GF-D8 (cell line): ENCODE measurements around the gene NKX3-2.

Experiments
- DNase-seq: peaks from one replicate; lab custom pipeline; 2025; lab: John Stamatoyannopoulos, UW

Gene NKX3-2

DNA sequence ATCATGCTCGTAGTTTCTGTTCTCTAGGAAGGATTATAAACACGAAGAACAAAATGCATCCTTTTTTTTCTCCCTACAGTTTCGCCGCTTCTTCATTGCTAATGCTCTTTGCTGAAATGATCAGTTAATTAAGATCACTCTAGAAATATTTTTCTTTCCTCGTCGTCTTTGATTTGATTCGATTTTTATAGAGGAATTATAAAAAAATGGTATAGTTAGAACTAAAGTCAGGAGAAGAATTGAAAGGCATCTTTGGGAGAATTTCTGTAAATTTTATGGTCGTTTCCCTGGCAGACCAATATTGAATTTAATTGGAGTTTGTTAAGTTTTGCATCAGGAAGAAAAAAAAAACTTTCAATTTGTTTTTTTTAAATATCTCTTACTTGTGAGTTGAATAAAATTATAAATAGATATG is 1.1 kb upstream of the NKX3-2 start:
- no peak for DNase-seq

DNA sequence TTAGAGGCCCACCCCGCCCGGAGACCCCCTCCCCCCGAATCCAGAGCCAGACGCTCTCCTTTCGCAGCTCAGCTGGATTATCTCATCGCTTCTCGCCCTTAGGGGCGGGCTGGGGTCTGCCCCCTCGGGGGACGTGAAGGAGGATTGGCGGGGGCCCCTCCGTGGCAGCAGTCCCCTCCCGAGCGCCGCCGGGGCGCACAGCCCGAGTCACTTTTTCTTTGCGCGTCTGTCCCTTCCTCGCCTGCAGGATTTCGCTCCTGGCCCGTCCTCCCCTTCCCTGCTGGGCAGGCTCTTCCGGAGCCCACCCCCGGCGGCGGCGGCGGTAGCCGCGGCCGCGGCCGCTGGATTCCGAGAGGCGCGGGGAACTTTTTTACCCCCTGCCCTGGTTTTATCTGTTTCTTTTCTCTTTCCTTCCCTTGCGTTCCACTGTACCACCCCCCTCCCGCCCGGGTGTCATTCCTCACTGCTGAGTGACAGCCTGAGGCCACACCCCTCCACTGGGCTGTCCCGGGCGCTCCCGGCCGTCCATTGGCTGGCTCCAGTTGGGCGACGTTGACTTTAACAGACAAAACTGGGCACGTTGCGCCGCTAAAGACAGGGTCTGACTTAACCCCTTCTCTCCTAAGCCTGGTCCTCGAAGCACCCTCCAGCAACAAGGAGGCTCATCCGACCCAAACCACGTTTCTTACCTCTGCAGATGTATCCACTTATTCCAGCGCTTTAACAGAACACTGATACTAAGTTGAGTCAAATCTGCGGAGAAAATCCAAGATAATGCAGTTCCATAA is 492 bp upstream of the NKX3-2 start:
- DNase-seq: peak; percentile 74

DNA sequence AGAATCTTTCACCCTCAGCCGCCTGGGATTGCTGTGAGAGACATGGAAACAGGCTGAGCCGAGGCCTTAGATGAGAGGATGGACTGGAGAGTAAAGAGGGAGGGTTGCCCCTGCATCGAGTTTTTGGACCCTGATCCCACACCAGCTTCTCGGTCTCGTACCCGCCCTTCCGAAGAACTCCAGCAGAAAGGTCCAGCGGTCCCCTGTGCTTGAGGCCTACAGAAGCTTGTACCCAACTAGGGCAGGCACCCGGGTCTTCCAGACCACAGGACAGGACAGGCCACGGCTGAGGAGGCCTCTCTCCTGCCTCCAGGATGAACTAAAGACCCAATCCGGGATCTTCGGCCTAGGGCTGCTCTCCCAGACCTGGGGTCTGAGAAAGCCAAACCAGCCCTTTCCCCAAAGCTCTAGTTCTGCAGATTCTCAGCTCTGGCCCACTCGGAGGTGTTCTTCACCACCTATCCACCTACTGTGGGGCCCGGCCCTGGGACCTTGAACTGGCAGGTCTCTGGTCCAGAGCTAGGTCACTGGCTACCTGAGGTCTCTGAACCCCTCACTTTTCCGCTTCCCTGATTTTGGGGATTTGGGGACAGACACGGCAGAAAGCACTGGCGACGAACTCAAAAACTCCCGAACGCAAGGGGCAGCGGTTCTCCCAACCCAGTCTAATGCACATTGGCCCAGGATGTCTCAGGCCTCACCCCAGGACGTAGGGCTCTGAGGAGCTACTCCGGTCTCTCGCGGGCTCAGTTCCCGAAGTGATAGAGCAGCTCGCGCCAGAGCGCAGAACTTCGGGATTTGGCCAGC is 1.1 kb downstream of the NKX3-2 start:
- no peak for DNase-seq

GRCh38 chr4:13542577-13543031 is 1.7 kb downstream of the NKX3-2 start:
- DNase-seq: no peak

DNA sequence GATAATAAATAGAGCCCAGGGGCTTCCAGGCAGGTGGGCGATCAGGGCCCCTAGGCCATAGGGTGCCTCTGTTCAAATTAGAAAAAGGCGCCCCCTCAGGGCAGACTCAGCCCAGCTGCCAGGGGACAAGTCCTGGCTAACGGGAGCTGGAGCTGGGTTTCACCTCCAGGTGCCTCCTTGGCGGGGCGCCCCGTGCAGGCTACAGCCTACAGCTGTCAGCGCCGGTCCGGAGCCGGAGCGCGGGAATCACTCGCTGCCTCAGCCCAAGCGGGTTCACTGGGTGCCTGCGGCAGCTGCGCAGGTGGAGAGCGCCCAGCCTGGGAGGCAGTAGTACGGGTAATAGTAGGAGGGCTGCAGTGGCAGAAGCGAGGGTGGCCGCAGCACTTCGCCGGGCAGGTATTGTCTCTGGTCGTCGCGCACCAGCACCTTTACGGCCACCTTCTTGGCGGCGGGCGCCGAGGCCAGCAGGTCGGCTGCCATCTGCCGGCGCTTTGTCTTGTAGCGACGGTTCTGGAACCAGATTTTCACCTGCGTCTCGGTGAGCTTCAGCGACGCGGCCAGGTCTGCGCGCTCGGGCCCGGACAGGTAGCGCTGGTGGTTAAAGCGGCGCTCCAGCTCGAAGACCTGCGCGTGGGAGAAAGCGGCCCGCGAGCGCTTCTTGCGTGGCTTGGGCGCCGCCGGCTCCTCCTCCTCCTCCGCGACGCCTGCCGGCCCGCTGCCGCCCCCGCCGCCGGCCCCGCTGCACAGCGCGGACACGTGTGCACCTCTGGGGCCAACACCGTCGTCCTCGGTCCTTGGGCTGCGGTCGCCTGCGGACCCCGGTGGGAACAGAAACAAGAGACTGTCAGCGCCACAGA is 2.4 kb downstream of the NKX3-2 start:
- no peak for DNase-seq

GRCh38 chr4:13541176-13541604 is 3.1 kb downstream of the NKX3-2 start:
- DNase-seq: no peak

GRCh38 chr4:13540446-13541175 is 3.7 kb downstream of the NKX3-2 start:
- DNase-seq: no peak

DNA sequence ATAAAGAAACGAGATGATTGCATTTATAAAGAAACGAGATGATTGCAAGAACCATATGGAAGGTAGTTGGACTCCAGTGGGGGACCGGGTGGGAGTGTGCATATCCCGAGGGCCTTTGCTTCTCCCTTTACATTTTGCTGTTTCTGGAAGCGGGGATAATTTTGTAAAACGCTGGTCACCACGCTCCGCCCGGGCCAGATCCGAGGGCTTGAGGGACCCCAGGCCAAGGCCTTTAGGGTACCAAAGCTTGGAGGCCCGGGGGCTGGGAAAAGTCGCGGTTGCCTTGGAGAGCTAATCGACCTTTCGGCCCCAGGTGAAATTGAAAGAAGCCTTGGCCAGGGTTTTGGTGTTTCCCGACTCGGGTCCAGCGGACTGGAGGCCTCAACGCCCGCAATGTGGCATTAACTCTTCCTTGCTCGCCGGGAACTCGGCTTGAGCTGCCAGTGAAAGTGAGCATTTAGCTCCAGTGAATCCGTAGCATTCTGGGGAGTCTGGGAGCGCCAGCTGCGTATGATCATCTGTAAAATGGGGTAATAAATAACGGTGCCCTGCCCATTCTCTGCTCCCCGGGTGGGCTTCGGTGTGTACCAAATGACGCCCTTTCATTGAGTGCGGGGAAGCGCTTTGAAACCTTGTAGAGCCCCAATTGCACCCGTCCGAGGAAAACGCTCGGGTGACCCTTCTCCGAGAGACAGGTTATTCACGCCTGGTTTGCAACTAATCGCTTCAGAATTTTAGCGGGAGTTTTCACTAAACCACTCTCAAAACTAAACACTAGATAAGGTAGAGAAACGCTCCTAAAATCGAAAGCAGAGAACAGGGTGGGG is 4.5 kb downstream of the NKX3-2 start:
- DNase-seq: no peak

- DNase-seq: no peak
Observed at GRCh38 chr4:13539047-13539618, 5.2 kb downstream of the NKX3-2 start.

DNA sequence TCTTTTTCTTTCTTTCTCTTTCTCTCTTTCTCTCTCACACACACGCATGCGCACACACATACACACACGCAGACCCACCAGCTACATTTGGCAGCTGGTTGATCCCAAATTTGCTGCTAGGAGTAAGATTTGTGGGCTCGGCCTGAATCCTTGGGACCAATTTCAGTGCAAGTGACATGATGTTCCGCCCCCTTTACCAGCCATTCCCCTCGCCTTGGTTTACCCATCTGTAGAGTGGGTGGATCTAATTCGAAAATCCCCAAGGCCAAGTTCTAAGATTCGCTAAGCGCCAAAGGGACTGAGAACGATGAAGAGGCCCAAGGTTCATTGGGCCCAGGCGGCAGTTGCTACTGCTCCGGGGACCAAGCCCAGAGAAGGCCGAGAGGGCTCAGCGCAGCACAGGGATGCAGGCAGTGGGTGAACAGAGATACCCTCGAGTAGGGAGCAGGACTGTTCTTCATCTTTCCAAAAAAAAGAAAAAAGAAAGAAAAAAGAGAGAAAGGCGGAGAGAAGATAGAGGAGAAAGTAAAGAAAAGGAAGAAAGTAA is 5.8 kb downstream of the NKX3-2 start:
- no peak for DNase-seq

GRCh38 chr4:13537832-13538177 is 6.5 kb downstream of the NKX3-2 start:
- no peak for DNase-seq

- DNase-seq: peak; percentile 44
Observed at GRCh38 chr4:13537011-13537831, 7.1 kb downstream of the NKX3-2 start.

DNA sequence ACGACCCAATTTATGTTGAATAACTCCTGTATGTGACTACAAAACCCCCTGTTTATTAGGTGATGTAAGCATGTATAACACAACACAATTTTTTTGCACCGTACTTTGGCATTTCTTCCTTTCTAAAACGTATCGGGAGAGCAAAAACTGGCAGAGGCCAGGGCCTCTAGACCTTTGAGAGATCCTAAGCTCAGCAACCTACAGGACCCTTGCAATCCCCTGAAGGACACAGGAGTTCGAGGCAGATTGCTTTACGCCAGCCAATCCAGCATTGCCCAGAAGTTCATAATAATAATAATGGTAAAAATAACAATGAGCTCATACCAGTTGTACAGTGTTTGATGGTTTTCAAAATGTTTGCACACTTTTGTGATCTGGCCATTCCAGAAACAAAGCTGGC is 7.7 kb downstream of the NKX3-2 start:
- DNase-seq: peak; percentile 27

GRCh38 chr4:13535708-13536361 is 8.5 kb downstream of the NKX3-2 start:
- peak; percentile 30 for DNase-seq

DNA sequence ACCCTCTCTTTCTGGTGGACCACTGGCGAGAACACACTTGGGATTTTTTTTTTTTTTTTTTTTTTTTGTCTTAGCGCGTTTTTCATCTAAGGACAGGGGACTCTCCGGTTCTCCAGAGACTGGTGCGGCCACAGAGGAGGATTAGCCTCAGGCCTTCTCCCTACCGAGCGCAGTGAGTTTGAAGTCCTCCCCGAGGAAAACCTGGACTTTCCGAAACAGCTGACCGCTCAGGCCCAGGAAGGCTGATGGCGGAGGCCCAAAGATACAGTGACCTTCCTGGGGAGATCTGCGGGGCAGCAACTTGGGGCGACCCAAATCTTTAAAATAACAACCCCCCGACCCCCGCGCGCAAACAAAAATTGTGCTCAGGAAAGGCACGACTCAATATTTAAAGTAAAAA is 9.2 kb downstream of the NKX3-2 start:
- DNase-seq: no peak

DNA sequence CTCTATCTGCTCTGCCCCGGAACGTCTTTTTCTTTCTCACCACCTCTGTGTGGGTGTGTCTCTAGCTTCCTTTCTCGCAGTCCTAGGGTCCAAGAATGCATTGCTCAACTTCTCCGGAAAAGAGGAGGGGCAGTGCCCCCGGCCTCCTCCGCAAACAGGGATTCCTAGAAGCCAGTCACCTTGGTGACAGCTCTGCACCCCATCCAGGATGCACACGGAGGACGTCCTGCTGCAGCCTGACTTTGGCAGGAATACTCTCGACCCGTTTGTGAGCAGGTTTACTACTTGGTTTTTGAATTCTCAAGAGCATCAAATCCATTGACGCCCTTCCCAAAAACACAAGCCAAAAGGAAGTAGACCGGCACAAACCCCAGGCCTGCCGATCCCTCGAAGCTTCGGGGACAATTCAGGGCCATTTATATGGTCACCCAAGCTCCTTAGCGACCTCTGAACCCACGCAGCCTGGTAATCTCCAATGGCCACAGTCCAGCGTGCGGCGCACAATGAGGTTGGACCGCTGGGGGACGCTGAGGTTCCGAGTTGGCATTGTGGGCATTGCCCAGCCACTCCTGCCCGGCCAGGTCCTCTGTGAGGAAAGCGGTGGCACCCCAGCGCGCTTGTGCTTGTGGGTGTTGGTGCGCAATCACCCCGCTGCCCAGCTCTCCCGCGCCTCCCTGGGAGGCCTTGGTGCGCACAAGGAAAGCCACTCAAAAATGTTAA is 9.8 kb downstream of the NKX3-2 start:
- DNase-seq: peak; percentile 45

GRCh38 chr4:13533670-13534343 is 10.5 kb downstream of the NKX3-2 start:
- no peak for DNase-seq
